Measurements from ENCODE around the gene MRPL47. TPM values are rescaled to one million over a fixed set of nuclear protein-coding genes. Genes with fewer than 3 reads are reported as not detected.

MRPL47 gene
- total and polyA plus RNA-seq, 10 of the 15 experiments (the other 5 are each of a cell fraction or from before 2014, with no cell fraction given) = 40.6 to 237 (median 73.9) TPM

GRCh38 chr3:179562591-179563270 lies 41.7 kb downstream of the MRPL47 start, which contains the start of gene ACTL6A (continued):
- TF ChIP-seq, protein P1, sequence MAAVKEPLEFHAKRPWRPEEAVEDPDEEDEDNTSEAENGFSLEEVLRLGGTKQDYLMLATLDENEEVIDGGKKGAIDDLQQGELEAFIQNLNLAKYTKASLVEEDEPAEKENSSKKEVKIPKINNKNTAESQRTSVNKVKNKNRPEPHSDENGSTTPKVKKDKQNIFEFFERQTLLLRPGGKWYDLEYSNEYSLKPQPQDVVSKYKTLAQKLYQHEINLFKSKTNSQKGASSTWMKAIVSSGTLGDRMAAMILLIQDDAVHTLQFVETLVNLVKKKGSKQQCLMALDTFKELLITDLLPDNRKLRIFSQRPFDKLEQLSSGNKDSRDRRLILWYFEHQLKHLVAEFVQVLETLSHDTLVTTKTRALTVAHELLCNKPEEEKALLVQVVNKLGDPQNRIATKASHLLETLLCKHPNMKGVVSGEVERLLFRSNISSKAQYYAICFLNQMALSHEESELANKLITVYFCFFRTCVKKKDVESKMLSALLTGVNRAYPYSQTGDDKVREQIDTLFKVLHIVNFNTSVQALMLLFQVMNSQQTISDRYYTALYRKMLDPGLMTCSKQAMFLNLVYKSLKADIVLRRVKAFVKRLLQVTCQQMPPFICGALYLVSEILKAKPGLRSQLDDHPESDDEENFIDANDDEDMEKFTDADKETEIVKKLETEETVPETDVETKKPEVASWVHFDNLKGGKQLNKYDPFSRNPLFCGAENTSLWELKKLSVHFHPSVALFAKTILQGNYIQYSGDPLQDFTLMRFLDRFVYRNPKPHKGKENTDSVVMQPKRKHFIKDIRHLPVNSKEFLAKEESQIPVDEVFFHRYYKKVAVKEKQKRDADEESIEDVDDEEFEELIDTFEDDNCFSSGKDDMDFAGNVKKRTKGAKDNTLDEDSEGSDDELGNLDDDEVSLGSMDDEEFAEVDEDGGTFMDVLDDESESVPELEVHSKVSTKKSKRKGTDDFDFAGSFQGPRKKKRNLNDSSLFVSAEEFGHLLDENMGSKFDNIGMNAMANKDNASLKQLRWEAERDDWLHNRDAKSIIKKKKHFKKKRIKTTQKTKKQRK (IDR thresholded peaks at IDR 0.05; ENCODE audit: low read depth, low read length) = peak; percentile 76; the same call in 1 of the 2 replicates
- TF ChIP-seq MEF2A (IDR thresholded peaks at IDR 0.05; ENCODE audit: insufficient read depth, low read depth, low read length) (no peak), CBX3 (IDR thresholded peaks at IDR 0.05; ENCODE audit: borderline replicate concordance, low read depth) (no peak), SUPT20H (IDR thresholded peaks at IDR 0.05; ENCODE audit: borderline replicate concordance, control insufficient read depth, low read depth, low read length) (no peak), SIN3A (IDR thresholded peaks at IDR 0.05; ENCODE audit: low read depth, low read length) (peak; percentile 82; the same call in 1 of the 2 replicates), ATF7 (IDR thresholded peaks at IDR 0.05; ENCODE audit: low read depth) (peak; percentile 43; the same call in 1 of the 2 replicates), EED (IDR thresholded peaks at IDR 0.05; ENCODE audit: low read depth) (peak; percentile 88), CBFB (IDR thresholded peaks at IDR 0.05; ENCODE audit: low read depth) (peak; percentile 69; the same call in 1 of the 2 replicates), GABPA (IDR thresholded peaks at IDR 0.05; ENCODE audit: low read depth) (peak; percentile 55; the same call in 1 of the 2 replicates), NFXL1 (IDR thresholded peaks at IDR 0.05; ENCODE audit: borderline replicate concordance) (no peak), TCF3 (IDR thresholded peaks at IDR 0.05; ENCODE audit: borderline replicate concordance, insufficient read depth, low read depth, low read length) (0 out of 2 replicates have a peak, but pooled peaks have one; percentile 7), RAD51 (IDR thresholded peaks at IDR 0.05) (no peak), ZBTB40 (IDR thresholded peaks at IDR 0.05; ENCODE audit: borderline replicate concordance) (peak; percentile 62; the same call in 1 of the 2 replicates), ESRRA (IDR thresholded peaks at IDR 0.05; ENCODE audit: low read length) (no peak), CHD4 (IDR thresholded peaks at IDR 0.05) (no peak), STAT3 (IDR thresholded peaks at IDR 0.05; ENCODE audit: low read depth, low read length) (no peak), PAX5 (IDR thresholded peaks at IDR 0.05; ENCODE audit: borderline replicate concordance, low read depth, low read length) (peak; percentile 59; the same call in 1 of the 2 replicates), YBX1 (IDR thresholded peaks at IDR 0.05) (no peak), CBX5 (IDR thresholded peaks at IDR 0.05; ENCODE audit: low read depth) (no peak), TCF7 (IDR thresholded peaks at IDR 0.05; ENCODE audit: borderline replicate concordance) (no peak), JUNB (IDR thresholded peaks at IDR 0.05) (no peak), WRNIP1 (IDR thresholded peaks at IDR 0.05; ENCODE audit: borderline replicate concordance, low read depth, low read length) (no peak), TBL1XR1 (IDR thresholded peaks at IDR 0.05; ENCODE audit: low read depth, low read length) (no peak)

Data from GM12878 (cell line).